Body of pancreas (tissue), 4 donors: ENCODE results near the gene DSP.

ENCODE experiments used
- POLR2A ChIP-seq, 3 donors: fragments of 450-650 bp; IDR thresholded peaks; one replicate each; pipeline ENCODE4 v1.6.1; 2016; ENCODE audit warnings: antibody characterized with exemption in 3 of 3, mild to moderate bottlenecking in 2 of 3
- TF ChIP-seq, protein P1 (sequence below), 7 experiments: fragments of 450-650 bp in 4 of 7; fragments of 200-600 bp in 3 of 7; sonication (generic) in 3 of 7; IDR thresholded peaks; one replicate each; pipeline ENCODE4 v1.5.1; 2016 to 2019; ENCODE audit warnings: antibody characterized with exemption in 7 of 7

DNA sequence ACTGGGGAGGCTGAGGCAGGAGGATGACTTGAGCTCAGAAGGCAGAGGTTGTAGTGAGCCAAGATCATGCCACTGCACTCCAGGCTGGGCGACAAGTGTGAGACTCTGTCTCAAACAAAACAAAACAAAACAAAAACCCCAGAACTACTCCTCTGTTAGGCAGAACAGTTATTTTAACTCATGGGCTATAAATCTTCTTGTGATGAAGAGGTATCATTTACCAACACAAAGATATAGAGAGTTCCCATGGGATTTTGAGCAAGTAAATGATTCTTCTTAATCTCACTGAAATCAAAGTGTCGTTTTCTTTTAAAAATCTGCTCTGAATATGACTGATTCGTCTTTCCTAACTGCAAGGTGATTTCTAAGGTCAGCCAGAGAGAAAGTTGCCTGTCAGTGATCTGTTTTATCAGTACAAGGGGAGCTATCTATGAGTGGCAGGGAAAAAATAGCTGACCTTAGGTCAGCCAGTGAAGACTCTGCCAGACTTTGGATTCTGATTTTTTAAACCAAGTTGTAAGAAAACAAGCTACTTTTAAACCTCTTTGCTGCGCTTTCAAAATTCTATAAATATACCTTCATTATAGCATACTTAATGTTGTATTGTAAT lies 3.8 kb upstream of the DSP start:
- TF ChIP-seq, protein P1, sequence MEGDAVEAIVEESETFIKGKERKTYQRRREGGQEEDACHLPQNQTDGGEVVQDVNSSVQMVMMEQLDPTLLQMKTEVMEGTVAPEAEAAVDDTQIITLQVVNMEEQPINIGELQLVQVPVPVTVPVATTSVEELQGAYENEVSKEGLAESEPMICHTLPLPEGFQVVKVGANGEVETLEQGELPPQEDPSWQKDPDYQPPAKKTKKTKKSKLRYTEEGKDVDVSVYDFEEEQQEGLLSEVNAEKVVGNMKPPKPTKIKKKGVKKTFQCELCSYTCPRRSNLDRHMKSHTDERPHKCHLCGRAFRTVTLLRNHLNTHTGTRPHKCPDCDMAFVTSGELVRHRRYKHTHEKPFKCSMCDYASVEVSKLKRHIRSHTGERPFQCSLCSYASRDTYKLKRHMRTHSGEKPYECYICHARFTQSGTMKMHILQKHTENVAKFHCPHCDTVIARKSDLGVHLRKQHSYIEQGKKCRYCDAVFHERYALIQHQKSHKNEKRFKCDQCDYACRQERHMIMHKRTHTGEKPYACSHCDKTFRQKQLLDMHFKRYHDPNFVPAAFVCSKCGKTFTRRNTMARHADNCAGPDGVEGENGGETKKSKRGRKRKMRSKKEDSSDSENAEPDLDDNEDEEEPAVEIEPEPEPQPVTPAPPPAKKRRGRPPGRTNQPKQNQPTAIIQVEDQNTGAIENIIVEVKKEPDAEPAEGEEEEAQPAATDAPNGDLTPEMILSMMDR (IDR thresholded peaks at IDR 0.05) = no peak
- no peak for TF ChIP-seq POLR2A (IDR thresholded peaks at IDR 0.05)
